Subcutaneous adipose tissue (tissue), 4 donors: ENCODE measurements around the gene C11orf24. TPM values are rescaled to one million over a fixed set of nuclear protein-coding genes. Genes with fewer than 3 reads are reported as not detected.

Source experiments
- total RNA-seq, 4 donors: library from RNA; depleted of rRNA; stranded (reverse); fragments of >200 nt; gene quantifications; one replicate each; pipeline ENCODE4 v1.1.0, GENCODE V29; 2016
- TF ChIP-seq, protein P1 (sequence below): fragments of 450-650 bp; IDR thresholded peaks from one replicate; pipeline ENCODE4 v1.5.1; 2016; ENCODE audit warnings: low read depth, mild to moderate bottlenecking, control low read depth, antibody characterized with exemption, moderate library complexity

Gene C11orf24
- total RNA-seq, 4 donors from 2014 or later: 10.2 to 27.1 (median 20.2) TPM

DNA sequence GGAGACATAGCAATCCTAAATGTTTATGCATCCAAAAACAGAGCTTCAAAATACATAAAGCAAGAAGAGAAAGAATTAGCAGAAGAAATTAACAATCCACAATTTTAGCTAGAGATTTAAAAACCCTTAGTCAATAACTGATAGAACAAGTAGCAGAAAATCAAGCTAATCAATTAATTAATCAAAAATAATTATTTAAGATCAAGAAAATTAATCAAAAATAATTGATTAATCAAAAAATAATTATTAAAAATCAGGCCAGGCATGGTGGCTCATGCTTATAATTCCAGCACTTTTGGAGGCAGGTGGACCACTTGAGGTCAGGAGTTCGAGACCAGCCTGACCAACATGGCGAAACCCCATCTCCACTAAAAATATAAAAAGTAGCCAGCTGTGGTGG lies 29.2 kb downstream of the C11orf24 start:
- TF ChIP-seq, protein P1, sequence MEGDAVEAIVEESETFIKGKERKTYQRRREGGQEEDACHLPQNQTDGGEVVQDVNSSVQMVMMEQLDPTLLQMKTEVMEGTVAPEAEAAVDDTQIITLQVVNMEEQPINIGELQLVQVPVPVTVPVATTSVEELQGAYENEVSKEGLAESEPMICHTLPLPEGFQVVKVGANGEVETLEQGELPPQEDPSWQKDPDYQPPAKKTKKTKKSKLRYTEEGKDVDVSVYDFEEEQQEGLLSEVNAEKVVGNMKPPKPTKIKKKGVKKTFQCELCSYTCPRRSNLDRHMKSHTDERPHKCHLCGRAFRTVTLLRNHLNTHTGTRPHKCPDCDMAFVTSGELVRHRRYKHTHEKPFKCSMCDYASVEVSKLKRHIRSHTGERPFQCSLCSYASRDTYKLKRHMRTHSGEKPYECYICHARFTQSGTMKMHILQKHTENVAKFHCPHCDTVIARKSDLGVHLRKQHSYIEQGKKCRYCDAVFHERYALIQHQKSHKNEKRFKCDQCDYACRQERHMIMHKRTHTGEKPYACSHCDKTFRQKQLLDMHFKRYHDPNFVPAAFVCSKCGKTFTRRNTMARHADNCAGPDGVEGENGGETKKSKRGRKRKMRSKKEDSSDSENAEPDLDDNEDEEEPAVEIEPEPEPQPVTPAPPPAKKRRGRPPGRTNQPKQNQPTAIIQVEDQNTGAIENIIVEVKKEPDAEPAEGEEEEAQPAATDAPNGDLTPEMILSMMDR: no peak

DNA sequence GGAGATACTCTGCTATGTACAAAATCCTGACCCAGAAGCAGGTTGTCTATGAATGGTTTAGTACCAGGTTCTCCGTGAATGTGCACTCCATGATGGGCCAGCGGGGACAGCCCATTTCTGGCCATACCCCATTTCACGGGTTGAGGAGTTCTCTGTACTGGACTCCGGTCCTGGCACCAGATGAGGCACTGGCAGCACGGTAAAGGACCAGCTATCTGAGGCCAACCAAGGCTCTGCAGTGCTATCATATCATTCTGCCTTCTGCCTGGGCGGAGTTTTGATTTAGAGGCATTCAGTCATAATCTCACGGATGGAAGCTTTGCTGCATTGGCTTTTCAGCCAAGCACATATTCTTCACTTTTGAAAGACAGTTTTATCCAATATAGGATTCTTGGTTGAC lies 40.2 kb downstream of the C11orf24 start:
- TF ChIP-seq, protein P1: no peak

DNA sequence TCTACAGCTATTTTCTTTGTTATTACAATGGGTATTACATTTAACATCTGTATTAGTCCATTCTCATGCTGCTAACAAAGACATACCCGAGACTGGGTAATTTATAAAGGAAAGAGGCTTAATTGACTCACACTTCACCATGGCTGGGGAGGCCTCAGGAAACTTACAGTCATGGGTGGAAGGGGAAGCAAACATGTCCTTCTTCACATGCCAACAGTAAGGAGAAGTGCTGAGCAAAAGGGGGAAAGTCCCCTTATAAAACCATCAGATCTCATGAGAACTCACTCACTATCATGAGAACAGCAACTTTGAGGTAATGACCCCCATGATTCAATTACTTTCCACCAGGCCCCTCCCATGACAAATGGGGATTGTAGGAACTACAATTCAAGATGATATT lies 42.2 kb downstream of the C11orf24 start:
- TF ChIP-seq, protein P1: no peak

DNA sequence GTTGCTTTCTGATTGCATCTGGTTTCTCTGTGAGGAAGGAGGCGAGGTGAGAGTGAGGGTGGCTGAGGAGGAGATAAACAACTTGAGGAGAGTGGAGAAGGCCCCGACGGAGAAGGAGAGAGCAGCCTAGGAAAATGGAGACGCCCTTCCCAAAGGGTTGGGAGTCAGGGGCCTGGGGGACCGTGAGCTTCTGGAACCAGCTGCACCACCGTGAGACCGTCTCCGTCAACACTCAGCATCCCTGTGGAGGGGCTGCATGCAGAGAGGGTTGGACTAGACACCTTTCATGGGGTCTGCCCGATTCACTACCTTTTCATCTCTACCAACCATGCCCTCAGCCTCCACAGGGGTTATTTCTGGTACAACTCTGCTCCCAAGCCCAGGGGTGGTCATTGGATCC lies 45.4 kb downstream of the C11orf24 start:
- TF ChIP-seq, protein P1: no peak

DNA sequence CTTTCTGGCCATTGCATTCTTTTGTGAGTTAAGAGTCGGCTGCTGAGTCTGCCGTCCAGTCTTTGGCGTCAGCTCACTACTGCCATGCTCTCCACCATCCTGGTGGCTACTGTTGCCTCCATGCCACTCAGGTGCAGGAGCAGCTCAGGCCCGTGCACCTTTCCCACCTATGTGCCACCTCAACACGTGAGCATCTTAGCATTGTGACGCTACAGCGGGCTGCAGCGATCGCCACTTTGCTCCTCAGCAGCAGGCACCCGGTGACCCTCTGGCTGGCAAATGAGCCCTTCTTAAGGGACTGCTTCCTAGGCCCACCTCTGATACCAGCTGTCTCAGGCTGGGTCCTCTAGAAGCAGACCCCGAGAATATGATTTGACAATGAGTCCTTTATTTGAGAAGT lies 47.2 kb downstream of the C11orf24 start:
- TF ChIP-seq, protein P1: no peak

DNA sequence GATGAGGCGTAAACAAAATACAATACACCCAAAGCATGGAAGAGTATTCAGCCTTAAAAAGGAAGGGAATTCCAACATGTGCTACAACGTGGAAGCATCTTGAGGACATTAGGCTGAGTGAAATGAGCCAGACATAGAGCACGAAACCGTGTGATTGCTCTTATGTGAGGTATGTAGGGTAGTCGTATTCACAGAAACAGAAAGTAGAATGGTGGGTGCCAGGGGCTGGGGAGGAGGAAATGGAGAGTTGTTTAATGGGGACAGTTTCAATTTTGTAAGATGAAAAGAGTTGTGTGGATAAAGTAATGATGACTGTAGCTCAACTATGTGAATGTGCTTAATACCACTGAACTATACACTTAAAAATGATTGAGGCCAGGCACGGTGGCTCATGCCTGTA lies 48.5 kb downstream of the C11orf24 start:
- TF ChIP-seq, protein P1: no peak

DNA sequence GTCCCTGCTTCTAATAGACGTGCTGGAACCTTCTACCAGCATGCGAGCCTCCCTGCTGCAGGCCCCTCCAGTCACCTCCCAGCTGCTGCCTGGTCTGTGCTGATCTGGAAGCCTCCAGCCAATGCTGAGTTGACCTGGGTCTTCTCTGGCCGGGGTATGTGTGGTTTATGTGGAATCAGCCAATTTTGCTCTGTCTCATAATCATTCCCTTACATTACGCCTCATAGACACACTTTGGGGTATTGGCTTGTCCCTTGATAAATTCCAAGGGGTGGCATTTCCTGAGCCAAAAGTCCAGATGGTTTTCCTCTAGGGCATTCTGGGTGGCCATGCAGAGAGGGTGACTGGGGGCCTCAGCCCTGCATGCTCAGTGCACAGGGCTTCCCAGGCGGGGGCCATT lies 50.4 kb downstream of the C11orf24 start:
- TF ChIP-seq, protein P1: no peak
